Measurements from ENCODE around the gene CGB1.

Gene CGB1

GRCh38 chr19:49064029-49064629 lies 27.4 kb upstream of the CGB1 start:
- no peak overlapping the region for H3K4me2 ChIP-seq (ENCODE audit: low read length)
- H3K9ac ChIP-seq (ENCODE audit: low read length): no peak overlapping the region
- no peaks in the 10 kb centered on the region for H4K20me1 ChIP-seq (ENCODE audit: insufficient read depth, low read length)
- H3K36me3 ChIP-seq (ENCODE audit: insufficient read depth, low read length): no peaks in the 10 kb centered on the region
- no peaks in the 10 kb centered on the region for H3K9me2 ChIP-seq (ENCODE audit: low read depth, low read length)
- H3K79me2 ChIP-seq (ENCODE audit: insufficient read depth, low read length): no peaks in the 10 kb centered on the region
- H3K27ac ChIP-seq (ENCODE audit: low read depth, low read length, poor library complexity, severe bottlenecking): no peak overlapping the region
- no peak overlapping the region for H2AFZ ChIP-seq (ENCODE audit: low read length)
- no peaks in the 10 kb centered on the region for H3F3A ChIP-seq (ENCODE audit: insufficient read depth, low read length)
- no peak overlapping the region for H3K4me3 ChIP-seq (ENCODE audit: low read depth, low read length, poor library complexity, severe bottlenecking)
- TF ChIP-seq EZH2 (IDR thresholded peaks at IDR 0.05; ENCODE audit: borderline replicate concordance, low read length) (no peak), CTCF (IDR thresholded peaks at IDR 0.05; ENCODE audit: low read length) (no peak)
- H3K27me3 ChIP-seq (ENCODE audit: insufficient read depth, low read length): peaks cover 12% of the 10 kb centered on the region
- no peaks in the 10 kb centered on the region for H3K9me3 ChIP-seq (ENCODE audit: low read length)
- no peaks in the 10 kb centered on the region for H3K4me1 ChIP-seq (ENCODE audit: insufficient read depth, low read length, severe bottlenecking)

- Histone ChIP-seq H3K27ac (ENCODE audit: low read depth, low read length, poor library complexity, severe bottlenecking) (no peak overlapping the region), H2AFZ (ENCODE audit: low read length) (no peak overlapping the region), H3K27me3 (ENCODE audit: insufficient read depth, low read length) (peaks cover 10% of the 10 kb centered on the region; the same call in 1 of the 2 replicates), H3K79me2 (ENCODE audit: insufficient read depth, low read length) (no peaks in the 10 kb centered on the region), H3F3A (ENCODE audit: insufficient read depth, low read length) (no peaks in the 10 kb centered on the region), H3K4me1 (ENCODE audit: insufficient read depth, low read length, severe bottlenecking) (peaks cover 2% of the 10 kb centered on the region), H3K9ac (ENCODE audit: low read length) (no peak overlapping the region), H3K9me3 (ENCODE audit: low read length) (no peaks in the 10 kb centered on the region), H3K36me3 (ENCODE audit: insufficient read depth, low read length) (no peaks in the 10 kb centered on the region), H3K4me3 (ENCODE audit: low read depth, low read length, poor library complexity, severe bottlenecking) (no peak overlapping the region), H3K4me2 (ENCODE audit: low read length) (no peak overlapping the region), H4K20me1 (ENCODE audit: insufficient read depth, low read length) (no peaks in the 10 kb centered on the region), H3K9me2 (ENCODE audit: low read depth, low read length) (no peaks in the 10 kb centered on the region)
- no peak for TF ChIP-seq CTCF (IDR thresholded peaks at IDR 0.05; ENCODE audit: low read length)
- no peak for TF ChIP-seq EZH2 (IDR thresholded peaks at IDR 0.05; ENCODE audit: borderline replicate concordance, low read length)
Observed at GRCh38 chr19:49061445-49061844, 24.8 kb upstream of the CGB1 start.

- Histone ChIP-seq H3K4me3 (ENCODE audit: low read depth, low read length, poor library complexity, severe bottlenecking) (no peak overlapping the region), H3K27ac (ENCODE audit: low read depth, low read length, poor library complexity, severe bottlenecking) (no peak overlapping the region), H3K27me3 (ENCODE audit: insufficient read depth, low read length) (peaks cover 10% of the 10 kb centered on the region; the same call in 1 of the 2 replicates), H3K9me2 (ENCODE audit: low read depth, low read length) (no peaks in the 10 kb centered on the region), H3F3A (ENCODE audit: insufficient read depth, low read length) (no peaks in the 10 kb centered on the region), H3K9me3 (ENCODE audit: low read length) (no peaks in the 10 kb centered on the region), H3K4me2 (ENCODE audit: low read length) (no peak overlapping the region), H4K20me1 (ENCODE audit: insufficient read depth, low read length) (no peaks in the 10 kb centered on the region), H3K9ac (ENCODE audit: low read length) (no peak overlapping the region), H2AFZ (ENCODE audit: low read length) (no peak overlapping the region), H3K79me2 (ENCODE audit: insufficient read depth, low read length) (no peaks in the 10 kb centered on the region), H3K36me3 (ENCODE audit: insufficient read depth, low read length) (no peaks in the 10 kb centered on the region), H3K4me1 (ENCODE audit: insufficient read depth, low read length, severe bottlenecking) (peaks cover 4% of the 10 kb centered on the region)
- TF ChIP-seq CTCF (IDR thresholded peaks at IDR 0.05; ENCODE audit: low read length) (no peak), EZH2 (IDR thresholded peaks at IDR 0.05; ENCODE audit: borderline replicate concordance, low read length) (no peak)
Observed at GRCh38 chr19:49061000-49061399, 24.3 kb upstream of the CGB1 start.

Measured in OCI-LY1 (cell line).